Activated T-helper 17 cell treated with anti-CD3 and anti-CD28 coated beads, Interleukin-2, amount 50 U/mL, for 72 hours (primary cell): Measurements from ENCODE around the gene PAM16. TPM values are rescaled to one million over a fixed set of nuclear protein-coding genes. Genes with fewer than 3 reads are reported as not detected.
"Not testable (repeated sequence)": the region's sequence is repeated elsewhere in the genome, so short reads cannot be mapped to it uniquely, and the experiment has no call there.

Experiments used
- ATAC-seq: fragments of 150-1000 bp; cut with Tn5 transposase; replicated peaks from 2 replicates; pipeline ENCODE4 v1.10.0; 2021; ENCODE audit warnings: mild to moderate bottlenecking, moderate library complexity
- H3K27ac Mint-ChIP-seq: one replicate; pipeline ENCODE4 v1.8.0; 2022; ENCODE audit warnings: mixed read lengths
- H3K27me3 Mint-ChIP-seq: one replicate; pipeline ENCODE4 v1.8.0; 2022; ENCODE audit warnings: mixed read lengths
- H3K36me3 Mint-ChIP-seq: one replicate; pipeline ENCODE4 v1.8.0; 2022; ENCODE audit warnings: low read depth, mild to moderate bottlenecking, mixed read lengths
- H3K4me1 Mint-ChIP-seq: one replicate; pipeline ENCODE4 v1.8.0; 2022; ENCODE audit warnings: mixed read lengths
- H3K4me3 Mint-ChIP-seq: one replicate; pipeline ENCODE4 v1.8.0; 2022; ENCODE audit warnings: mild to moderate bottlenecking, mixed read lengths
- H3K9me3 Mint-ChIP-seq: one replicate; pipeline ENCODE4 v1.8.0; 2022; ENCODE audit warnings: mixed read lengths
- total RNA-seq, 2 donors: library from RNA; stranded (reverse); gene quantifications; one replicate each; pipeline ENCODE4 v1.2.3, GENCODE V29; 2022

PAM16 gene
- 10 to 100 TPM; 40.4 to 74.7 TPM for total RNA-seq

DNA sequence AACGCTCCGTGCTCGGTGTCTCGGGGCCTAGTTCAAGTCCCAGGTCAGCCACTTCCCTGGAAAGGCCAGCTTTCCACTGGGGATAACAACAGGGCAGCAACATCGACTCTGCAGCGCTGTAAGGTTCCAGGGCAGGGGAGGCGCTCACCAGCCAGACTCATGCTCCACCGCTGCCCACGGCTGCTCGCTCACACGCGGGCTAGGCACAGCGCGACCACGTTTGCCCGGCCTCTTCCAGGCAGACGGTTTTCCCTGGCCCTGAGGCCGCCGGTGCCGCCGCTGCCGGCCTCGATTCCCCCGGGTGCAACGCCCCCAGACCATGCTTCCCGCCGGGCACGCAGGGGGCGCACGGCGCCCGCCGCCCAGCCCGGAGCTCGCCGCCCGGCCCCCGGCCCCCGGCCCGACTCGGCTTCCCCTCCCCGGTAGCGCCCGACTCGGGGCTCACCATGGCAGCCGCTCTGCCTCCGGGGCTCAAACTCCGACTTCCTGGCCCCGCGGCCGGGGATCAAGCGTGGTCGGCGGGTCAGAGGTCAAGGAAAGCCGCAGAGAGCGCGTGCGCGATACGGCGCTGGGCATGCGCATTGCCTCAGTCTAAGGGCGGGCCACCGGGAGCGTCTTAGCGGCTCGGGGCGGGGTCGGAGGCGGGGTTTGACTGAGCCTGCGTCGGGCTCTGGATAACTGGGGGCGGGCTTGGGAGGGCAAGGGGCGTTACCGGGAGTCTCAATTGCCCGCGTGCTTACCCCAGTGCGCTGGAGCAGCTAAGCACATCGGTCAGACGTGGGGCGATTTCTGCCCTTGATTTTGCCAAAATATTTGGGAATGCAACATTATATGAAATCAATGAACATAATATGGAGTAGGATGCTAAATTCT, at the start of gene PAM16:
TSS of gene PAM16 (minus strand) at position 535 of the 873 bp plus-strand sequence. CDS start at position 448, 87 bp downstream.
- peak; percentile 94 for ATAC-seq
- Mint-ChIP-seq H3K36me3 (peaks cover 28% of the 10 kb centered on the region), H3K9me3 (no peaks in the 10 kb centered on the region), H3K27ac (peak within 1 kb of the TSS; percentile 87), H3K27me3 (no peaks in the 10 kb centered on the region), H3K4me1 (no peaks in the 10 kb centered on the region), H3K4me3 (peak within 1 kb of the TSS; percentile 87)

DNA sequence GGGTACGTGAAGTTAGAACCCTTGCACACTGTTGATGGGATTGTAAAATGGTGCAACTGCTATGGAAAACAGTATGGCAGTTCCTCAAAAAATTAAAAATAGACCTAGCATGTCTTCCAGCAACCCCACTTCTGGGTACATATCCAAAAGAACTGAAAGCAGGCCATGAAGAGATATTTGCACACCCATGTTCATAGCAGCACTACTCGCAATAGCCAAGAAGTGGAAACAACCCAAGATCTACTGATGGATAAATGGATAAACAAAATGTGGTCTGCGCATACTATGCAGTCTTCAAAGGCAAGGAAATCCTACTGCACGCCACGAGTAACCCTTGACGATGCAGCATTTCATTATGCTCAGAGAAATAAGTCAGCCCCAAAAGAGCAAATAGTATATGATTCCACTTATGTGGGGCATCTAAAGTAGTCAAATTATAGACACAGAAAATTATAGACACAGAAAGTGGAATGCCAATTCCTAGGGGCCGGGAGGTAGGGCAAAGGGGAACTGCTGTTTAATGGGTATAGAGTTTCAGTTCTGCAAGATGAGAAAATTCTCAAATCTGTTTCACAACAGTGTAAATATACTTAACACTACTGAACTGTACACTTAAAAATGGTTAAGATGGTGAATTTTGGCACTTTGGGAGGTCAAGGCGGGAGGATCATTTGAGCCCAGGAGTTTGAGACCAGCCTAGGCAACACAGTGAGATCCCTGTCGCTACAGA, 48.0 kb upstream of the PAM16 start:
- peaks cover 13% of the 10 kb centered on the region for H3K4me1 Mint-ChIP-seq
- H3K27me3 Mint-ChIP-seq = no peaks in the 10 kb centered on the region
- H3K4me3 Mint-ChIP-seq = no peak overlapping the region
- ATAC-seq = no peak
- H3K9me3 Mint-ChIP-seq = no peaks in the 10 kb centered on the region
- peaks cover 80% of the 10 kb centered on the region for H3K36me3 Mint-ChIP-seq
- peak overlapping the region; percentile 42 for H3K27ac Mint-ChIP-seq

DNA sequence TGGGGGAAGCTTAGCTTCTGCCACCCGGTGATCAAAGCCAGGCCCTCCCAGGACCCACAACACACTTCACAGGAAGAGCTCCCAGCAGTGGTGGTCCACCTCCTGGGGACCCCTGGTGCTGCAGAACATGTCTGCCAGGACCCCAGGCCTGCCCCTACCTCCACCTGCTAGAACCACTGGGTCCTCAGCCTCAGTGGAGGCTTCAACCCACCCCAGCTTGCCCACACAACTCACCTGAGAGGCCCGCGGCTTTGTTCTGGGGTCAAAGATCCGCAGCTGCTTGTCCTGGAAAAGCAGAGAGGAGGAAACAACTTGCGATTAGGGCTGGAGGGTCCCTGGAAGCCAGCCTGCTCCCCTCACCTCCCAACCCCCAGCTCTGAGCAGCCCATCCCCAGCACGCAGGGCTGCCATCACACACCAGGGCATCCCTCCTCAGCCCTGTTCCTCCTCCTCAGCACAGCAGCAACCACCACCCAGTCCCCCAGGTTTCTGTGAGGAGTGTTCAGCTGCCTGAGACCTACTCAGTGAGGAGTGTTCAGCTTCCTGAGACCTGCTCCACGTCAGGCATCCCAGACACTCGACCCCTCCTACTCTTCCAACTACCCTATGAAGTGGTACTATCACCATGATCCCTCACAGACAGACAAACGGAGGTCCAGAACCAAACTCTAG, 44.1 kb upstream of the PAM16 start:
- Mint-ChIP-seq H3K4me3 (no peak overlapping the region), H3K9me3 (no peaks in the 10 kb centered on the region), H3K4me1 (peaks cover 5% of the 10 kb centered on the region), H3K27ac (peak overlapping the region; percentile 44), H3K27me3 (no peaks in the 10 kb centered on the region), H3K36me3 (peaks cover 73% of the 10 kb centered on the region)
- no peak for ATAC-seq

DNA sequence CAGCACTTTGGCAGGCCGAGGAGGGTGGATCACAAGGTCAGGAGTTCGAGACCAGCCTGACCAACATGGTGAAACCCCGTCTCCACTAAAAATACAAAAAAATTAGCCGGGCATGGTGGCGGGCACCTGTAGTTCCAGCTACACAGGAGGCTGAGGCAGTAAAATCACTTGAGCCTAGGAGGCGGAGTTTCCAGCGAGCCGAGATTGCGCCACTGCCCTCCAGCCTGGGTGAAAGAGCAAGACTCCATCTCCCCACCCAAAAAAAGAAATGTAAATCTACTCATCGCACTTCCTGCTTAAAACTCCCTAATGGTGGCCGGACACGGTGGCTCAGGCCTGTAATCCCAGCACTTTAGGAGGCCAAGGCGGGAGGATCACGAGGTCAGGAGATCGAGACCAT, 42.7 kb upstream of the PAM16 start:
- not testable (repeated sequence) for H3K4me1 Mint-ChIP-seq, H3K4me3 Mint-ChIP-seq, H3K27me3 Mint-ChIP-seq, ATAC-seq, H3K27ac Mint-ChIP-seq, H3K9me3 Mint-ChIP-seq
- peaks cover 66% of the 10 kb centered on the region for H3K36me3 Mint-ChIP-seq

DNA sequence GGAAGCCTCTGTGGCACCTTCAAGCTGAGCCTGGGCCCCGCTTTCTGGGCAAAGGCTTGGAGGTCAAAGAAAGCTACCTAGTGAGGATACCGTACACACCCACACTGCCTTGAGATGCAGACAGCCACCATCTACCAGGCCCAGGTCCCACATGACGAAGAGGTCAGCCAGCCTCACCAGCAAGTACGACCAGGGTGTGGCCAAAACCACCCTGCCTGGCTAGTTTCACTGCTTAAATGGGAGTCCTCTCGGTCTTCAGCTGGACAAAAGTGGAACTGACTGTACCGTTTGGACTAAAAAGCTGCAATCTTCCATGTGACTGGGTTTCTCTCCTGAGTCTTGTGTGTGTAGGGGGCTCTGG, 42.1 kb upstream of the PAM16 start:
- Mint-ChIP-seq H3K4me1 (peaks cover 5% of the 10 kb centered on the region), H3K4me3 (no peak overlapping the region), H3K9me3 (no peaks in the 10 kb centered on the region), H3K27ac (no peak overlapping the region), H3K36me3 (peaks cover 60% of the 10 kb centered on the region), H3K27me3 (no peaks in the 10 kb centered on the region)
- ATAC-seq = no peak

DNA sequence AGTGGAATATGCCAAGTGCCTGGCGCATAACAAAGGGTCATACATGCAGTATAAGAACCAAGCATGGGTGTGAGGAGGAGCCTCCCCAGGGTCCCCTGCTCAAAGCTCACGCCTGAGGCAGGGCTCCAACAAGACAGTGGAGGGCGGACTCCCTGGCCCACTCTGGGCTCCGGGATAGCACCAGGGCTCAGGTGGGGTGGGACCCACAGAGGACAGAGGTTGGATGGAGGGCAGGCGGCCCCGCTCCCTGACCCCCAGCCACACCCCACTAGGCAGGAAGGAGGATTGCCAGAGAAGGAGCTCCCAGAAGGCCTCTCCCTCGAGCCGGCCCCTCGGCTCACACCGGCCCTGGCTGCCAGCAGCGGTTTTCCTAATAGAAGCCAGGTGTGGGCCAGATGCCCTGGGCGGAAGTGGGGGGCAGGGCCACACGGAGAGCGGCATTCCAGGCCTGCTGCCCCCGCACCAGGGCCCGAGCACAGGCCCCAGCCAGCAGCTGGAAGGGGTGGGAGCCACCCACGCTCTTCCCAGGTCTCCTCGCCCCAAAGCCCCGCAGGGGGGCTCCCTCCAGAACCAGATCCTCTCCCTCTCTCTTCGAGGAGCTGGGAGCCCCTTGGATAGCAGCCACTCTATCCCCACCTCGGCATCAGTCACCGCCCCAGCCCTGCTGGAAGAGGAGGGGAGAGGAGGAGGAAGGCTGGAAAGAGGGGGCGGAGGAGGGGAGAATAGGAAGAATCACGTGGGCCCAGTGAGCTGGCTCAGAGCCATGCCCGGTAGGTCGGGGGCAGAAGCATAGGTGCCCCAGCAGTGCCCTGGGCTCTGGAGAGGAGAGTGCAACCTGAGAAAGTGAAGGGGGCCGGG, 41.5 kb upstream of the PAM16 start:
- Mint-ChIP-seq H3K9me3 (no peaks in the 10 kb centered on the region), H3K36me3 (peaks cover 59% of the 10 kb centered on the region), H3K4me1 (peaks cover 5% of the 10 kb centered on the region), H3K4me3 (no peak overlapping the region), H3K27ac (no peak overlapping the region), H3K27me3 (no peaks in the 10 kb centered on the region)
- no peak for ATAC-seq

DNA sequence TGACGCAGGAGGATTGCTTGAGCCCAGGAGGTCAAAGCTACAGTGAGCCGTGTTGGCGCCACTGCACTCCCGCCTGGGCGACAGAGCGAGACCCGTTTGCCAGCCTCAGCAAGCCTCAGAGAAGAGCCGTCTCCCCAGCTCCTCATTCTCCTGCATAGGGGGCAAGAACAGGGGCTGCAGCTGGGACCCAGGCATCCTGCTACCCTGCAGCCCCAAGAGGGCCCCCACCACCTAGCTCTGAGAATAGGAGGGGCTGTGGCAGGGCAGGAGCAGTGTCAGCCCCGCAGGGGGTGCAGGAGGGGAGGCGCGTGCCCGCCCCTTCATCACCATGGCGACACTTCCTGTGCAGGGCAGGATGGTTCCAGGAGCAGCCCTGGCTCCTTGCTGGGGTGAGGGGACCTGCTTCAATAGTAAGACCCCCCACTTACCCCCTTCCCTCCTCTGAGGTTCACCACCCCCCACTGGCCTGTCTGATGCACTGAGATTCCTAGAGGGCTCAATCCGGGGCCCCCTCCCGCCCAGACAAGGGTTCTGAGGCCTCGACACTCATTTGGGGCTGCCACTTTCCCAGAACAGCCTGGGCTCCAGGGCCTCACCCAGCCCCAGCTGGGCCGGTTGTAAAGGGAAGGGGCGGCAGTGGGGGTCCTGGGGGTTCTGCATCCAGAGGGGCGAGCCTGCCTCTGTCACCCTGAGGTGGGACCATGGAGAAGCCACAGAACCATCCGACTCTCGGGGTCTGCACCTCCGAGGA, 40.7 kb upstream of the PAM16 start:
- H3K27ac Mint-ChIP-seq = no peak overlapping the region
- no peak overlapping the region for H3K4me3 Mint-ChIP-seq
- H3K4me1 Mint-ChIP-seq = peaks cover 5% of the 10 kb centered on the region
- peaks cover 63% of the 10 kb centered on the region for H3K36me3 Mint-ChIP-seq
- H3K27me3 Mint-ChIP-seq = no peaks in the 10 kb centered on the region
- H3K9me3 Mint-ChIP-seq = no peaks in the 10 kb centered on the region
- no peak for ATAC-seq

DNA sequence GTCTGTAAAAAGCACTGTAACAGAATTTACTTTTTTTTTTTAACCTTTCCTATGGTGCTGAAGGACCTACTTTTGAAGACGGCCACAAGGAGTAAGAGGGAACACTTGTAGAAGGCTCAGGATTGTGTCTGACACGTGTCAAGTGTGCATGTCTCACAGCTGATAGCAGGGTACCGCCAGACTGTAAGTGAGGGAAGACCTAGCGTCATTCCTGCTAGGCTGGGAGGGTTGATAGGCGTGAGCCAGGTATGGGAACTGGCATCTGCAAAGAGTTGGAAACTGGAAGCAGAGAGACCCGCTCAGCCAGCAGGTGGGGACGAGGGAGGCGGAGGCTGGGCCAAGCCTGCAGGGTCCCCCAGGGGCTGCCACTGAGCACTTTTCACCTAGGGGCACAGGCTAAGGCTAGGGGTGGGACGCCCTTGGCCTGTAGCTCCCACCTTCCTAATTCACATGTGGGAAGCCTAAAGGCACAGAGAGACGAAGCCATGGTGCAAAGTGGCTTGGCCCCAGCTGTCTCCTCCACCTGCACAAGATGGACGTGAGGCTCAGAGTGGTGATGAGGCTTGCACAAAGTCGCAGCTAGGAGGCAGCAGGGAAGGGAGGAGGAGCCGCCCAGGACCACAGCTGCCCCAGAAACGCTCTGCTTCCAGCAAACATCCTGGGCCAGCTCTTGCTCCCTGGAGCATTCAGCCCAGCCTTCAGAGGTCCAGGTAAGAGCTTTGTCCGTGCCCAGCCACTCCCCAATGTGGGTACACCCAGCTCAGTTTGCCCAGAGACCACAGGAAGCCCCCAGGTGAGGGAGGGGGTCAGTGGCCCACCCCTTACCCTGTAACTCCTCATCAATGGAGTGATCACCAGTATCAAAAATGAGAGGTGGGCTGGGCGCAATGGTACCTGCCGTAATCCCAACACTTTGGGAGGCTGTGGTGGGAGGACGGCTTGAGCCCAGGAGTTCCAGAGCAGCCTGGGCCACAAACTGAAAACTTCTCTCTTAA, 39.4 kb upstream of the PAM16 start:
- Mint-ChIP-seq H3K27me3 (no peaks in the 10 kb centered on the region), H3K27ac (peak overlapping the region; percentile 65), H3K9me3 (no peaks in the 10 kb centered on the region), H3K4me1 (peaks cover 3% of the 10 kb centered on the region), H3K4me3 (no peak overlapping the region), H3K36me3 (peaks cover 58% of the 10 kb centered on the region)
- ATAC-seq = no peak

DNA sequence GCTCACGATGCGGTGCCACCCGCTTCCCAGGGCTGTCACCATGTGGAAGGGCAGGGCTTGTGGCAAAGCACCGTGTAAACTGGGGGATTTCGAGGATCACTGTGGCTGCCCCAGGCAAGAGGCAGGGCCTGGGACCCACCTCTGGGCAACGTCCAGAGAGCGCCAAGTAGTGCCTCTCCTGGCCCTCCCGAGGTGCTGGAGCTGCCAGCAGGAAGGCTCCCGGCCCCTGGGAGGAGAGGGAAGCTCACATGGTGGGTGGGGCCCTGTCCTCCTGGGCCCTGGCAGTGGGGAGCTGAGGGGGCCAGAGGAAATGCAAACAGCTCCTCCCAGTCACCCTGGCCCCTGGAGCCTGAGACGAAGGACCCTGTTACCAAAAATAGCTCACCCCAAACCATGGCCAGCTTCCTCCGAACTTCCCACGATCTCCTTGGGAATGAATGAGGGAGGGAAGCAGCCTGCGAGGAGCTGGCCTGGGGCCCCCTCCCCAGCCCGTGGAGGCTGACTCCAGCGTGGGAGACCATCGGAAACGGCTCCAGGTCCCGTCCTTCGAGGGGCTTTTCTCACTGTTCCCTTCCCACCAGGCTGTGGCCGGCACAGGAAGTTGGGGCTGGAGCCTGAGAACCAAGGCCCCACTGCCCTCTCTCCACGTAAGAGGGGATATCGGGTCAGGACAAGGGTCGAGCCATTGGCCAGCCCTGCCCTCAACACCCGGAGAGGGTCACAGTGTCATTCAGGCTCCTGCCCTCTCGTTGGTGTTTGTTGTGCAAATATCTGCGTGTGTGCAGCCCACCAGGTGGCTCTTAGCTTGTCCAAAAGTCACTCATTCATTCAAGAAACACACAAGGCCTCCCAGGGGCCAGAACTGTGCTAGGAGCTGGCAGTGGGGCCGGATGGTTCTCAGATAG, 38.2 kb upstream of the PAM16 start:
- H3K4me1 Mint-ChIP-seq = no peaks in the 10 kb centered on the region
- peaks cover 48% of the 10 kb centered on the region for H3K36me3 Mint-ChIP-seq
- no peak overlapping the region for H3K4me3 Mint-ChIP-seq
- no peaks in the 10 kb centered on the region for H3K9me3 Mint-ChIP-seq
- no peak for ATAC-seq
- no peaks in the 10 kb centered on the region for H3K27me3 Mint-ChIP-seq
- peak overlapping the region; percentile 65 for H3K27ac Mint-ChIP-seq

DNA sequence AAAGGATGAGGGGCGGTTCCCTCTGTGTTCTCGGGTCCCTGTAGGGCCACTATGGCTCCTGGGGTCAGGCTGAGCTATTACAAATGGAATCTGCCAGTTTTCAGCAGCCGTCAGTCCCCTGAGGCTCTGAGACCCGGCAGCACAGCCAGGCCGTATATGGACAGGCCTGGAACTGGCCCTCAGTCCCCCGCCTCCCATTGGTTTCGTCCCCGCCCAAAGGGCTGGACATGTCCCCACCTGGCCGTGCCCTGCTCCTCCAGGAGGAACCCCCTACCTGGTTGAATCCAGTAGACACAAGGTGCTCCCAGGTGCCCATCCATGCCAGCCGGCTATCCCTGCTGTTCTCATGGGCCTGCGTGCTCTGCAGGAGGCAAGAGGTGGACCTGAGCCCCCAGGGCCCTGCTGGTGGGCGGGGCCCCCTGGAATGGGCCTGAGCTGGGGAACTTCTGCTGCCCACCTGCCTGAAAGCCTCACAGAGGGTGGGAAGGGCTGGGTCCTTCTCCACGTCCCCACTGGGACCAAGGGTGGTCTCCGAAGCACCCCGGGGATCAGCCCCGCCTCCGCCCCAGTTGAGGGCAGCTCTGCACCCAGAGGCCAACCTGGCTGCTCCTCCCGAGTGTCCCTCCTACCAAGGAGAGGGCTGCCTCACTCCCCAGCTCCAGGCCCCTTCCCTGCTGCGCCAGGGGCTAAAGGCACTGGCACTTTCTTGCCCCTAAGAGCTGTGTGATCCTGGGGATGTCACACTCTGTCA, 37.3 kb upstream of the PAM16 start:
- no peak overlapping the region for H3K27ac Mint-ChIP-seq
- peaks cover 42% of the 10 kb centered on the region for H3K36me3 Mint-ChIP-seq
- H3K9me3 Mint-ChIP-seq = no peaks in the 10 kb centered on the region
- H3K4me1 Mint-ChIP-seq = no peaks in the 10 kb centered on the region
- H3K4me3 Mint-ChIP-seq = no peak overlapping the region
- H3K27me3 Mint-ChIP-seq = no peaks in the 10 kb centered on the region
- no peak for ATAC-seq

DNA sequence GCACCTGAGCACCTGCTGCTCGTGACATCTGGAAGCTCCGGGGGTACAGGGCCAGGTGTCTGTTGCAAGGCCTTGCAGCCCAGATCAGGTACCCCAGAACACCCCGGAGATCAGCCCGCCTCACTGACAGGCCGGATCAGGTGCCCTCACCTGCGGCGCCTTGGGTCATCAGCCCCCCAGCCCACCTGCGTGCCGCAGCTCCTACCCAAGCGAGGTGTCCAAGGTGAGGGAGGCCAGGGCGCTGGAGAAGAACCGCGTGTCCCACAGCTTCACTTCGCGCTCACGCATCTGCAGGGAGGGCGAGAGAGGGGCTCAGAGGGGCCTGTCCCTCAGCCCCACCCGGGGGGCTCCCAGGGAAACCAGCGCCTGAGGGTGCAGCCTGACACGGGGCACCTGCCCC, 36.7 kb upstream of the PAM16 start:
- H3K4me1 Mint-ChIP-seq = no peaks in the 10 kb centered on the region
- peaks cover 48% of the 10 kb centered on the region for H3K36me3 Mint-ChIP-seq
- no peaks in the 10 kb centered on the region for H3K27me3 Mint-ChIP-seq
- H3K27ac Mint-ChIP-seq = no peak overlapping the region
- no peaks in the 10 kb centered on the region for H3K9me3 Mint-ChIP-seq
- H3K4me3 Mint-ChIP-seq = no peak overlapping the region
- no peak for ATAC-seq
